ENCODE measurements around the gene PPIF.

DNA sequence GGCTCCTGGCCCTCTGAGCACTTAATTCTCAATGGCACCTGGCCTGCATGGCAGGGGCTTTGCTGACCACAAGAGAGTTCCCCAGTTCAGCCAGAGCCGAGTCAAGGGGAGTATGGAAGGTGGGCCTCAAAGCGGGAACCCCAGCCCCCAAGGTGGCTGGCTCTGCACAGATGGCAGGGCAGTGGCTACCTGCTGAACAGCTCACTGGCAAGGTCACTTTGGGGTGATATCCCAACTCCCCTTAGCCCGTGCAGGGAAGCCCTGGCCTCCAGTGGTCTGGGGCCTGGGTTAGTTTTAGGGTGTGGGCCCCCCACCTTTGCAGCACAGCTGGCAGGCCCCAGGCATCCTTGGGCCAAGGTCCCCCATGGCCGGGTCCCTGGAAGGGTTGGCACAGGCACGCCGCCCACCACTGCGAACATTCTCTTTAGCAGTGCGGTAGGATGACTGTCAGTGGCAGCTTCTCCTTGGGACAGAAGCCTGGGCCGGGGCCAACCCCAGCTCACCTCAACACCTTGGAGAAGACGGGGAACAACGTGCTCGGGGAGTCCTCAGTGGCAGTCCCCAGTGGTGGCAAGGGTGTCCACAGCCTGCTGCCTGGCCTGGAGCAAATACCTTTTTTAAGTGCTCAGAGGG is 36.8 kb downstream of the PPIF start:
- TF ChIP-seq ZNF138 (CRISPR knock-in tag; conservative IDR thresholded peaks at IDR 0.05) (no peak), NR2C2 (CRISPR knock-in tag; IDR thresholded peaks at IDR 0.05) (no peak), ETV6 (CRISPR knock-in tag; IDR thresholded peaks at IDR 0.05) (no peak)
- TF ChIP-seq, protein P1, sequence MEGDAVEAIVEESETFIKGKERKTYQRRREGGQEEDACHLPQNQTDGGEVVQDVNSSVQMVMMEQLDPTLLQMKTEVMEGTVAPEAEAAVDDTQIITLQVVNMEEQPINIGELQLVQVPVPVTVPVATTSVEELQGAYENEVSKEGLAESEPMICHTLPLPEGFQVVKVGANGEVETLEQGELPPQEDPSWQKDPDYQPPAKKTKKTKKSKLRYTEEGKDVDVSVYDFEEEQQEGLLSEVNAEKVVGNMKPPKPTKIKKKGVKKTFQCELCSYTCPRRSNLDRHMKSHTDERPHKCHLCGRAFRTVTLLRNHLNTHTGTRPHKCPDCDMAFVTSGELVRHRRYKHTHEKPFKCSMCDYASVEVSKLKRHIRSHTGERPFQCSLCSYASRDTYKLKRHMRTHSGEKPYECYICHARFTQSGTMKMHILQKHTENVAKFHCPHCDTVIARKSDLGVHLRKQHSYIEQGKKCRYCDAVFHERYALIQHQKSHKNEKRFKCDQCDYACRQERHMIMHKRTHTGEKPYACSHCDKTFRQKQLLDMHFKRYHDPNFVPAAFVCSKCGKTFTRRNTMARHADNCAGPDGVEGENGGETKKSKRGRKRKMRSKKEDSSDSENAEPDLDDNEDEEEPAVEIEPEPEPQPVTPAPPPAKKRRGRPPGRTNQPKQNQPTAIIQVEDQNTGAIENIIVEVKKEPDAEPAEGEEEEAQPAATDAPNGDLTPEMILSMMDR (IDR thresholded peaks at IDR 0.05) = no peak
- TF ChIP-seq, protein P2, sequence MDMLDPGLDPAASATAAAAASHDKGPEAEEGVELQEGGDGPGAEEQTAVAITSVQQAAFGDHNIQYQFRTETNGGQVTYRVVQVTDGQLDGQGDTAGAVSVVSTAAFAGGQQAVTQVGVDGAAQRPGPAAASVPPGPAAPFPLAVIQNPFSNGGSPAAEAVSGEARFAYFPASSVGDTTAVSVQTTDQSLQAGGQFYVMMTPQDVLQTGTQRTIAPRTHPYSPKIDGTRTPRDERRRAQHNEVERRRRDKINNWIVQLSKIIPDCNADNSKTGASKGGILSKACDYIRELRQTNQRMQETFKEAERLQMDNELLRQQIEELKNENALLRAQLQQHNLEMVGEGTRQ (CRISPR knock-in tag; IDR thresholded peaks at IDR 0.05) = no peak
- TF ChIP-seq, protein P3, sequence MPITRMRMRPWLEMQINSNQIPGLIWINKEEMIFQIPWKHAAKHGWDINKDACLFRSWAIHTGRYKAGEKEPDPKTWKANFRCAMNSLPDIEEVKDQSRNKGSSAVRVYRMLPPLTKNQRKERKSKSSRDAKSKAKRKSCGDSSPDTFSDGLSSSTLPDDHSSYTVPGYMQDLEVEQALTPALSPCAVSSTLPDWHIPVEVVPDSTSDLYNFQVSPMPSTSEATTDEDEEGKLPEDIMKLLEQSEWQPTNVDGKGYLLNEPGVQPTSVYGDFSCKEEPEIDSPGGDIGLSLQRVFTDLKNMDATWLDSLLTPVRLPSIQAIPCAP (CRISPR knock-in tag; IDR thresholded peaks at IDR 0.05) = no peak
- TF ChIP-seq, protein P4, sequence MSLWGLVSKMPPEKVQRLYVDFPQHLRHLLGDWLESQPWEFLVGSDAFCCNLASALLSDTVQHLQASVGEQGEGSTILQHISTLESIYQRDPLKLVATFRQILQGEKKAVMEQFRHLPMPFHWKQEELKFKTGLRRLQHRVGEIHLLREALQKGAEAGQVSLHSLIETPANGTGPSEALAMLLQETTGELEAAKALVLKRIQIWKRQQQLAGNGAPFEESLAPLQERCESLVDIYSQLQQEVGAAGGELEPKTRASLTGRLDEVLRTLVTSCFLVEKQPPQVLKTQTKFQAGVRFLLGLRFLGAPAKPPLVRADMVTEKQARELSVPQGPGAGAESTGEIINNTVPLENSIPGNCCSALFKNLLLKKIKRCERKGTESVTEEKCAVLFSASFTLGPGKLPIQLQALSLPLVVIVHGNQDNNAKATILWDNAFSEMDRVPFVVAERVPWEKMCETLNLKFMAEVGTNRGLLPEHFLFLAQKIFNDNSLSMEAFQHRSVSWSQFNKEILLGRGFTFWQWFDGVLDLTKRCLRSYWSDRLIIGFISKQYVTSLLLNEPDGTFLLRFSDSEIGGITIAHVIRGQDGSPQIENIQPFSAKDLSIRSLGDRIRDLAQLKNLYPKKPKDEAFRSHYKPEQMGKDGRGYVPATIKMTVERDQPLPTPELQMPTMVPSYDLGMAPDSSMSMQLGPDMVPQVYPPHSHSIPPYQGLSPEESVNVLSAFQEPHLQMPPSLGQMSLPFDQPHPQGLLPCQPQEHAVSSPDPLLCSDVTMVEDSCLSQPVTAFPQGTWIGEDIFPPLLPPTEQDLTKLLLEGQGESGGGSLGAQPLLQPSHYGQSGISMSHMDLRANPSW (CRISPR knock-in tag; conservative IDR thresholded peaks at IDR 0.05; ENCODE audit: low read depth) = no peak

Data from WTC11 (cell line).